HG03025 (cell line): ENCODE data around the gene HLF.

Experiments
- ATAC-seq: cut with Tn5 transposase; IDR thresholded peaks from one replicate; pipeline ENCODE4 v1.9.1; 2021; ENCODE audit warnings: mild to moderate bottlenecking, moderate library complexity; ENCODE audit not compliant: unreplicated experiment, low FRiP score

The HLF gene

DNA sequence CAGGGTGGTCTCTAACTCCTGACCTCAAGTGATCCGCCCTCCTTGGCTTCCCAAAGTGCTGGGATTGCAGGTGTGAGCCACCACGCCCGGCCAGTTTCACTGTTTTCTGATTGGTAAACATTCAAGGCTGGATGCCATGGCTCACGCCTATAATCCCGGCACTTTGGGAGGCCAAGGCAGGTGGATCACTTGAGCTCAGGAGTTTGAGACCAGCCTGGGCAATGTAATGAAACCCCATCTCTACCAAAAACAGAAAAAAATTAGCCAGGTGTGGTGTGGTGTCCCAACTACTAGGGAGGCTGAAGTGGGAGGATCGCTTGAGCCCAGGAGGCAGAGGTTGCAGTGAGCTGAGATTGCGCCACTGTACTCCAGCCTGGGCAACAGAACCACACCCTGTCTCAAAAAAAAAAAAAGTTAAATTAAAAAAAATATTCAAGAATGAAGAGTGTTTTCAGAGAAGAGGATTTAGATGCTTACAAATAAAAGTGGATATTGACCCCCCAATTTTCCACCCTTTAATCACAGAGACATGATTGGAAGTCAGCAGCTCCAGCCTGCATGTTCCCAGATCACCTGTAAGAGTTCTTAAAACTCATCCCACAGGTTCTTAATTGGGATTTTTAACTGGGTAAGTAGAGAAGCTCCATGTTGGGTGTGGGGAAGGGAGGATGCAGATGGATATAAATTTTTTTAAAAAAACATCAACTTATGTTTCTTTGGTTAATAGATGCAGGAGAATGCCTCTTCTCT is 23.8 kb downstream of the HLF start:
- no peak for ATAC-seq

DNA sequence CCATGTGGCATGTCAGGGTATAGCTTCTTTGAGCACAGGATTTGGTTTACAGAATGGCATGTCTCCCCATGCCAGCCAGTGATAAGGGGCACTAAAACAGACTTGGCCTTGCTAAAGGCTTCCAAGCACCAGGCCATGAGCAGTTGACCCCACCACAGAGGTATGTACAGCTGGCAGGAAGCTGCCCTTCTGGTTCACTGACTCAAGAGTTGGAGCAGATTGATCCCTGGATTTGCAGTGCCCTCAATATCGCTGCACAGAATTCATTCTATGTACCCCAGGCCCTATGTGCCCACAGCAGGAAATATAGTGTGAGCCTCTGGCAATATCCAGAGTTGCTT is 24.3 kb downstream of the HLF start:
- no peak for ATAC-seq

DNA sequence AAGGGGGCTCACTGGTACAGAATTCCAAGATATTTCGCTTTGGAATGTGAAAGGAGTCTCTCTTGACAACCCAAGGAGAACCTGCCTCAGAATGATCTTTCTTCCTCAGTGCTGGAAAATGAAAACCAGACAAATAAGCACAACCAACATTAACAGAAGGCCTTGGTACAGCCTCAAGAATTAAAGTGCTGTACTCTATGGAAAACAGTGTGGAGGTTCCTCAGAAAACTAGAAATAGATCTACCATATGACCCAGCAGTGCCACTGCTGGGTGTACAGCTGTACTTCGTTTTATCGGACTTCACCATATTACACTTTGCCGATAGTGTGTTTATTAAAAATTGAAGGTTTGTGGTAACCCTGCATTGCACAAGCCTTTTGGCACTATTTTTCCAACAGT is 25.2 kb downstream of the HLF start:
- ATAC-seq: no peak

DNA sequence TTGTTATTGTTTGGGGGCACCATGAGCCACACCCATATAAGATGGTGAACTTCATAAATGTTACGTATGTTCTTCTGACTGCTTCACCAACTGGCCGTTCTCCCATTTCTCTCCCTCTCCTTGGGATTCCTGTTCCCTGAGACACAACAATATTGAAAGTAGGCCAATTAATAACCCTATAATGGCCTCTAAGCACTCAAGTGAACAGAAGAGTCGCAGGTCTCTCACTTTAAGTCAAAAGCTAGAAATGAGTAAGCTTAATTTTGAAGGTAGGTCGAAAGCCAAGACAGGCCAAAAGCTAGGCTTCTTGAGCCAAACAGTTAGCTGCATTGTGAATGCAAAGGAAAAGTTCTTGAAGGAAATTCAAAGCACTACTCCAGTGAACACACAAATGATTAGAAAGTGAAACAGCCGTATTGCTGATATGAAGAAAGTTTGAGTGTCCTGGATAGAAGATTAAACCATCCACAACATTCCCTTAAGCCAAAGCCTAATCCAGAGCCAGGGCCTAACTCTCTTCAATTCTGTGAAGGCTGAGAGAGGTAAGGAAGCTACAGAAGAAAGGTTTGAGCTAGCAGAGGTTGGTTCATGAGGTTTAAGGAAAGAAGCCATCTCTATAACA is 25.8 kb downstream of the HLF start:
- no peak for ATAC-seq

DNA sequence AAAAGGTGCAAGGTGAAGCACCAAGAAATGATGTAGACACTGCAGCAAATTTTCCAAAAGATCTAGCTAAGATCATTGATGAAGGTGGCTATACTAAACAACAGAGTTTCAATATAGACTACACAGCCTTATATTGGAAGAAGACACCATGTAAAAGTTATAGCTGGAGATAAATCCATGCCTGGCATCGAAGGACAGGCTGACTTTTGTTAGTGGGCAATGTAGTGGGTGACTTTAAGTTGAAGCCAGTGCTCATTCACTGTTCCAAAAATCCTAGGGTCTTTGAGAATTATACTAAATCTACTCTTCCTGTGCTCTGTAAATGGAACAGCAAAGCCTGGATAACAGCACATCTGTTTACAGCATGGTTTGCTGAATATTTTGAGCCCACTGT is 26.4 kb downstream of the HLF start:
- no peak for ATAC-seq

DNA sequence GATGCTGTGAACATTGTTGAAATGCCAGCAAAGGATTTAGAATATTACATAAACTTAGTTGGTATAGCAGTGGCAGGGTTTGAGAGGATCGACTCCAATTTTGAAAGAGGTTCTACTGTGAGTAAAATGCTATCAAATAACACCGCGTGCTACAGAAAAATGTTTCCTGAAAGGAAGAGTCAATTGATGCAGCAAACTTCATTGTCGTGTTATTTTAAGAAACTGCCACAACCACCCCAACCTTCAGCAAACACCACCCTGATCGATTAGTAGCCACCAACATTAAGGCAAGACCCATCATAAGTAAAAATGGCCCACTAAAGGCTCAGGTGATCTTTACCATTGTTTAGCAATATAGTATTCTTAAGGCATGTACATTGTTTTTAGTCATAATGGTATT is 27.3 kb downstream of the HLF start:
- no peak for ATAC-seq

DNA sequence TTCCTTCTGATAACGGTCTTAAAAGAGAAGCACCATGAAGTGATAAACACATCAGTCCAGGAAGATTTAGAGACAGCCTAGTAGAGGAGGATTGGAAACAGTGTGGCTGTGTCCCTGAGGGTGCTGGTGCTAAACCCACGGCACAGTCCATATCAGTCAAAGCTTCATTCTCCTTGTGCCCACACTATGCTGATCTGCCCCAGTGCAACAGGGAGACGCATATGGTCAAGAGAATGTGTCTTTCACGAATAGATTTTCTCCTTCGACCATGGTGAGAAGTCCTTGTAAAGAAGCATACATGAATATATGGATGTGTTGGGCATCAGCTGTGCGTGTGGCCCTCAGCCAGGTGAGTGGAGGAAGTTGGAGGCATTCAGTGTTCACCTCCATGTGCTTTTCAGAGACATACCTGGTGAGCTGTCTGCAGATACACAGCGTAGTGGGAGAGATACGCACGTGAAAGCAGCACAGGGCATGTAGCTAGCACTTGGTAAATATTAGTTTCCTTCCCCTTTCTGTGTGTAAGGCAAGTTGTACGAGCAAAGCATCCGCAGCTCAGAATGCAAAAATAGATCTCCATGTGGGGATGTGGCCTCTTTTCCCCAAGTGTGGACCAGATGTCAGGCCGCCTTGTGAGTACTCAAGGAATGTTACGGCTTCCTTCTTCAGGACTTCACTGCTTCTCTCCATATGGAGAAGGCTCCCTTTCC is 29.4 kb downstream of the HLF start:
- ATAC-seq: no peak

DNA sequence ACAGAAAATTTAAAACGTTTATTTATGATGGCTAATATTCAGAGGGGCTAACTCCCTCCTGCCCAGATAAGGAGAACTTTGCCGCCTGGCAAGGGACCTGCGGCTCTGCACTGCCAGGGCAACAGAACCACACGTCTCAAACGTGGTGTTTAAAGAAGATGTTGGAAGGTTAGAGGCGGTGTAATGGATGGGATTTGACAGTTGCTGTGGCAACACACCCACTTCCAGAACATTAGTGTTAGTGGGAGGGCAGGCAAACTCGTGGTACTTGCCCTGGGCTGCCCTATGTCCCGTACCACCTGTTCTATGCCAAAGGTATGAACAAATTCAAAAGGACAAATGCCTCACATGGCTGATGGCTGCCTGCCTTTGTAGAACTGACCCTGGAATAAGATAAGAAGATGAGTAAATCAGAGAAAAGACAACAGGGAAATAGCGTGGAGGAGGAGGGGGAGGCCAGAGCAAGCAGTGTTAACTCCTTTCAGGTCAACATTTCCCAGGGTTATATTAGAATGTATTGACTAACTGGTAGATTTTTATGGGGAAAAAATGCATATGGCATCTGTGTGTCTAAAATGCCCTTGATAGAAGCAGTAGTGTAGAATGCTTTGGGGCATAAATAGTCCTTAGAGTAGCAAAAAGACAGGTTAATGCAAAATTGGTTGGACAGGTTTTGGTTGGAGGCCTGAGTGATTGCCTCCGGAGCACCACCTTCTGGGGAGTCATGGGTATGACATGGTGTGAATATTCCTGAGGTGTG is 30.8 kb downstream of the HLF start:
- ATAC-seq: no peak

DNA sequence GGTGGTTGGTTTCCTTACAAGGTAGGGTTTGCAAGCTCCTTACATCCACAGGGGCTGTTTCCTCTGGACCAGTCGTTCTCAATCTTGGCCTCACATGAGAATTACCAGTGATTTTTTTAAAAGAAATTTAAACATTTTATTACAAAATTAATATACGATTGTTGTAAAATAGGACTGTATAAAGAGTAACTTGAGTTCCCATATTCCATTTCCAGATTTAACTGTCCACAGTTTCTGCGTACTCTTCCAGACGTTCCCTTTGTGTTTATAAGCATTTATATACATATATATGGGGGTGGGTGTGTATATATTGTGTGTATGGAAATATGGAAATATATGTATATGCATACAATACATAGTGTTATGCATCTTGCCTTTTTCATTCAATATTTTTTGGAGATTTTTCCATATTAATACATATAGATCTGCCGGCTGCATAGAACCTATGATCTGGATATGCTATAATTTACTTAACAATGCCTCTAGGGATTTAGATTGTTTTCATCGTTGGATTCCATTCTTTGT is 31.5 kb downstream of the HLF start:
- no peak for ATAC-seq

DNA sequence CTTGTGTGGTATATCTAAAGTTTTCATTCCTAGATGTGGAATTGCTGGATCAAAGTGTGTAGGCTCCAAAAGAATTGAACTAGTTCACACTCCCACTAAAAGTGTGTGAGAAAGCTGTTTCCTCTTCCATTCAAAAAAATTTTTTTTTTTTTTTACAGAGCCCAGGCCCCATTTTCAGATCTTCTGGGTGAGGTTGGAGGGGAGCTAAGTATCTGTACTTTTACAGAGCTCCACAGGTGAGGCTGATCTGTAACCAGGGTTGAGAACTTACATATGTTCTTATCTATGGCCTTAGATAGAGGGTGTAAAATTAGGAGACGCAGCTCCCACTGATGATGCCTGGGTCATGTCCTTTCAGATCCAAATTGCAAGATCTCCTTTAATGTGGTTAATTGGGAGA is 31.9 kb downstream of the HLF start:
- no peak for ATAC-seq

DNA sequence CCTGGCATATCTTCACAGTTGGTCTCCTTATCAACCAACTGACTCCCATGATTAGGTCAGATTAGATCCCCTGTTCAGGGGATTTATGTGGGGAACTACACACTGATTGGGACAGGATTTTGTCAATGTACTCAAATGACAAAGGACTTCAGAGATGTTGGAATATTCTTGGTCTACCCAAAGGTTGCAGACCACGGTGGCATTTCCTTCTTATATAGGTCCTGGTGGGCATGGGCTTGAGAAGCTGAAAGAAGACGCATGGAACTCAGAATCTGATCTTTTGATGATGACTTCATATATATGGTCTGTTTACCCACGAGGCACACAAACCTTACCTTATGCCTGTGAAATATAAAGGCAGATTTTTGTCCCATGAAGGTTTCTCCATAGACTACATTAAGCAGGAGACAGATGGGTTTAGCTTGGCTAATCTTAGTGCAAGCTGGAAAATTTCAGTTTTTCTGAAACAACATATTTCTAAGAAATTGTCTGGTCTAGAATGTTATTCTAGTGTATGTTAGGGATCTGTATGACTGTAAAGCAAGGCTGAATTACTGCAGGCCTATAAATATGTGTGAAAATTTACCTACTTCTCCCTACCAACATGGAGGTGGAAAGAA is 33.5 kb downstream of the HLF start:
- ATAC-seq: no peak

DNA sequence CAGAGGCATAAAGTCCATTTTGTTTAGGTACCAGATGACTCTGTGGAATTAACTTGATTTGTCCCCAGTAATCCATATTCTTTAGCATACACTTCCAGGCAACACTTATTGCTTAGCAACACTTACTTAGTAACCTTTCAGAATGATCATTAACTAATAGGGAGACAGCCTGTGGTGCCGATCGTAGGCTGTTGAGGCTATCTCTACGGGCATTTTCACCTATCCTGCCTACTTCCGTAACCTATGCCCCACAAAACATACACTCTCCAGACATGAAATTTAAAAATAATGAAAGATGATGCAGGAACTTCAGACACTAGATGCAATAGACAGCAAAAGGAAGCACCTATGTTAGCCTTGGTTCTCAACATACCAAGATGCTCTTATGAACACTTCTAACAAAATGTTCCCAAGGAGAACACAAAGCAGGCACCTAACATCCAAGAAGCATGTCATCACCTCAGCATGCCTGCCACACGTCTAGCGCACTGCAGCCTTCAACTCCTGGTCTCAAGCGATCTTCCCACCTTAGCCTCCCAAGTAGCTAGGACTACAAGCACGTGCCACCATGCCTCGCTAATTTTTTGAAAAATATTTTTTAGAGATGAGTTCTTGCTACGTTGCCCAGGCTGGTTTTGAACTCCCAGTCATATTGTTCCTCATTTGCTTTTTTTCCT is 34.5 kb downstream of the HLF start:
- no peak for ATAC-seq

DNA sequence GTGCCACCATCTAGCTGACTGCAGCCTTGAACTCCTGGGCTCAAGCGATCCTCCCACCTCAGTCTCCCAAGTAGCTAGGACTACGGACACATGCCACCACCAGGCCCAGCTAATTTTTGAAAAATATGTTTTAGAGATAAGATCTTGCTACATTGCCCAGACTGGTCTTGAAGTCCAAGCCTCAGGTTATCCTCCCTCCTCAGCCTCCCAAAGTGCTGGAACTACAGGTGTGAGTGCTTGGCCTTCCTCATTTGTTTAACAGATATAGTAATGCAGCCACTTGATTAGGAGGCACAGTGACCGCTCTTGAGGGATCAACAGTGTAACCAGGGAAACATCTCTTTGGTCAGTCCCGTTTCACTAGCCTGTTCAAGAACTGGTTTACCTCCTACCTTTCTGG is 35.1 kb downstream of the HLF start:
- ATAC-seq: no peak

DNA sequence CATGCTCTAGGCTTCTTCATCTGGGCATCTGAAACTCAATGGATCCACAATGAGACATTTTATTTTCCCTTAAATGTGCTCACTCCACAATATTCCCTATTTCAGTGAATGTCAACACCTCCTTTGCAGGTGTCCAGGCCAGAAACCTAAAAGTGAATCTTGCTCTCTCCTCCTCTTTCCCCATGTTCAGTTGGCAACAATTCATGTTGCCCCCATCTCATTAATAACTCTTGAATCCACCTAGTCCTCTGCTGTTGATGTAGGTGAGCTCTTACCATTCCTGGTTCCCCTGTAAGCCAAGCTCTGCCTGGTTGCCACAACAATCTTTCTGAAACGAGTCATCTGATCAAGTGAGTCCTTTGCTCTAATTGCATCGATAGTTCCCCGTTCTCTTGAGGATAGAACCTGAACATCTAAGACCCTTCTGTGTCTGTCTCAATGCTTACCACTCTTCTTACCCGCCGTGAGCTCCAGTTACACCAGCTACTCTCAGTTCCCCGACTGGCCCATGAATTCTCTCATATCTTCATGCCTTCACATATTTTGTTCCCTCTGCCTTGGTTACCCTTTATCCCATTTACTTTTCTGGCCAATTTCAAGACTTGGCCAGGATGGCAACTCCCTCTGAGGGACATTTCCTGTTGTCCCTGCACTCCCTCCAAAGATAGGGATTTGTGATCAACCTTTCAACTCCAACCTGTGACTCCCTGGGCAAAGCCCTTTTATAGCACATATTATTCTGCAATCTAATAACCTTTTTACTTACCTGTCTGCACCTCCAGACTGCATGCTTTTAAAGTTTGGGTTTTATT is 35.9 kb downstream of the HLF start:
- no peak for ATAC-seq

DNA sequence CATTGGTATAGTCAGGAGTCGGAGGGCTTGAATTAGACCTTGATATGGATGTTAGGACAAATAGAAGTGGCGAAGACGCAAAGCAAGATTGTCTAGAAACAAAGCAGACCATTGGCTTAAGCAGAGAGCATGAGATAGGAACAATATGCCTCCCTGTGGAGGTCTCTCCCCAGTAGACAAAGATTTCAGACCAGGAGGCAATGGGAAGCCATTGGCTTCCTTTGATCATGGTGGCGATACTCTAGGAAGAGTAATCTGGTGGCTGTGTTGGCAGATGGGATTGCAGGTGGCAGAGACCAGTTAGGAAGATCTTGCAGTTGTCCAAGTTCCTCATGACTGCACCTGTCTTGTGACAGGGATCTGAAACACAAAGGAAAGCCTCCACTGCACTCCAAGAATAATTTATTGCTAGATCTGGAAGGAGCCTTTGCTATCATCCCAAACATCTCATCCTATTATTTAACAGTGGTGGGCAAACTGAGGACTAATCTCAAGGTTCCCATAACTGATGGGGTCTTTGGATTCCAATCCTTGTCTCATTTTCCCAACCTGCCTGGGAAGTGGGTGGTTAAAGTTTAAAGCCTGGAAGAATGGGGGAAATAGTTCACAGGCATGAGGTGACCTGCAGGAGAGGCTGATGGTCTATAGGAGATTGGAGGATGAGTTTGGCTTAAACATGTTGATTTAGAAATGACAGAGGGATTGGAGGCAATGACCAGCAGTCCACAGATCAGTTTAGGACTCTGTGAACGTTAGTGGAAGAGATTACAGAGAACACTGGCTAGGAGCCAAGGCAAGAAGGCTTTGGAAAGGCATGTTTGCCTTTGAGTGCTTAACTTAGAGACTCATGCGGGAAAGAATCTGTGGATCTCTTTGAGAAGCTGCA is 37.0 kb downstream of the HLF start:
- ATAC-seq: no peak

DNA sequence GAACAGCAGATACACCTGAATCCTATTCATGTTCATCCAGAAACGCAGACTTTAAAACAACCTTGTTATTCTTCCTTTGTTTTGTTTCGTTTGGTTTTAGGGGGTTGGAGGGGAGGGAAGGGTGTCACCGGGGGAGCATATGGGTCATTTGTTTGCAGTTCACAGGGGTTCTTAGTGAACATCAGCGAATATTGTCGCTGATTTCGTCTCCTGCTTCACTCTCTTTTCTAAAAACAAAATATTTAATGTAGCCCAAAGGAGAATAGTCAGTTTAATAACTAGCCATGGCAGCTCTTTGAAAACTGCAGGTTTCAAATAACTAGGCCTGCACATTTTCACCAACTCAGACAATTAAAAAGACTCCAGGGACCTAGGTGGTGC is 37.6 kb downstream of the HLF start:
- ATAC-seq: no peak

DNA sequence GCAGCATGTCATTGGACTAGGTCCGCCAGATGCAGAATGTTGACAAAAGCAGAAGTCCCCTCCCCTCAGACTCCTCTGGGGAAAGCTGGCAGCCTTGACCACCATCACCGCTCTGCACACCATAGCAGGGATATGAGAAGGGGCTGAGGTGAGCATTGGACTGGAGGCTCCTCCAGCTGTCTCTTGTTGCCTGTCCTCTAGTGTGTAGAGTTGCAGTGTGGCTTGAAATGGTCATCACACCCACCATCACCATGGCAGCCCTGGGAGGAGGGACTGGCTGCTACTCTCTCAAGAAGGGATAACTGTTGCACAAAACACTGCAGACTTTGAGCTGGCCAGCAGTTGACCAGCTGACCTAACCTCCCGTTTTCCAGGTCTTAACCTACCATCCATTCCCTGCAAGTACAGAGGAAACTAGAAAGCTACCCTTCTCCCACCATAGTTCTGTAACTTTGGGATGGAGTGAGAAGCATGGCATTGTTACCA is 38.3 kb downstream of the HLF start:
- no peak for ATAC-seq

DNA sequence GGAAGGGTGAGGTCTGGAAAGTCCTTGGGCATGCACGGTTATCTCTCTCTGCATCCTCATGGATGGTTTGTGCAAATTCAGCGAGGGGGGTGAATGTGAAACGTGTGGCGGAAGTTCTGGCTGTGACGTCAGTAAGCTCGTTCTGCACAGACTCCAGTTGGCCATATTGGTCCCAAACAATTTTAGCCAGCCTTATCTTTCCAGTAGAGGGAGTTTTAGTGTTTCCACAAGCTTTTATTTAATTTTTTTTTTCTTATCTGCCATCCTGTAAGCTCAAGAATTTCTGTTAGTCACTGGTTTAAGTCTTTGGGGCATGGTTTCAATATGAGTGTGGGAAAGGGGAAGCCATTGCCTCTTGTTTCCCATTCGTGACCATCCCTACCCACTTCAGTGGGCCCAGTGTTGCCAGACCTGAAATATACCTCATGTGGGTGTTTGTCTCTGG is 39.0 kb downstream of the HLF start:
- no peak for ATAC-seq
